GM21717 (cell line): ENCODE data around the gene TAF4.
"Not testable (repeated sequence)": the region's sequence is repeated elsewhere in the genome, so short reads cannot be mapped to it uniquely, and the experiment has no call there.

Experiments used
- ATAC-seq: cut with Tn5 transposase; IDR thresholded peaks from one replicate; pipeline ENCODE4 v1.9.1; 2021; ENCODE audit warnings: mild to moderate bottlenecking, moderate library complexity; ENCODE audit not compliant: unreplicated experiment

TAF4 gene

DNA sequence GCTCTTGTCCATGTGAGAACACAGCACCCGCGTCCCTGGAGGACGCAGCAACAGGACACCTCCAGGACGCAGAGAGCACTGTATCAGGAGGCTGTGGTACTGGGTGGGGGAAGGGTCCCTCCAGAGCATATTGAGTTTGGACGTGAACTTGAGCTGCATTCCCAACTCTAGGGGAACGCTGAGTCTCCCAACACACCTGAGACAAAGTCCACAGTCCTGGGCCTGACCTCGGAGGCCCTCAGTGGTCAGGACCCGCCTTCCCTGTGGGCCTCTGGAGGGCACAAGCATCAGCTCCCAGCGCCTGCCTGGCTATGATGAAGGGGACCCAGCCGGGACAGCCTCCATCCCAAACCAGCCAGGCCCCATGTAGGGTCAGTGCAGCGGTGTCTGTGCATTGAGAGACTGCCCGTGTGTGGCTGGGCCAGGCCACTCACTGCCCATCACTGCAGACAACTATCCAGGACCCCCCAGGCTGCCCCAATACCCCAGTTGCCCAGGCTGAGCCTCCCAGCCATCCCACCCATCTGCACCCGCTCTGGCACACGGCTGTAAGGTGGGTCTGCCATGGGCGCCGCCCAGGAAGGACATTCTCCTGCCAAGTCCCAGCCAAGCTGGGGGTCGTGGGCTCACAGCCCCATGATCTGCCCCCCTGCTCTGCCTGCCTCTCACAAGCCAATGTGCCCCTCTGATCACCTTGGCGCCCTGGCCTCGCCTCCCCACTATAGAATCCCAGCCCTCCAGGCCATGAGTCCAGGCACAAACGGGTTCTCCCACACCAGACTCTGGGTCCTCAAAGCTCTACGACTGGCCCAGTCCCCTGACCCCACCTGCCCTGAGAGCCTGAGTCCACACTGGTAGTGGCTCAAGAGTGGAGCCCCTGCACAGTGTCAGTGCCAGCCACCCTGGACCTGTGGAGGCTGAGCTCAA is 115.7 kb downstream of the TAF4 start:
- no peak for ATAC-seq

DNA sequence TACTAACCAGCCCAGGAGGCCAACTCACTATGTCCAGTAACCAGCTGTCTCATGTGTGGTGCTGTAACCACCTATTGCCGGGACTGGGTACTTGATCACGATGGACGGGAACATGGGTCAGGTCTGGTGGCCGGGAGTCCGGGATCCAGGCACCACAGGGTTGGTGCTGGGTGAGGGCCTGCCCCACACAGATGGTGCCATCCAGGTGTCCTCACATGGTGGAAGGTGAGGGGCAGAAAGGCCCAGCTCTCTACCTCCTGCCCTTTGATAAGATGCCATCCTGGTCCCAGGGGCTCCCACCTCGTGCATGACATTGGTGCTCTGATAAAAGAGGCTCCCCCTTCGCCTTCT is 116.3 kb downstream of the TAF4 start:
- no peak for ATAC-seq

DNA sequence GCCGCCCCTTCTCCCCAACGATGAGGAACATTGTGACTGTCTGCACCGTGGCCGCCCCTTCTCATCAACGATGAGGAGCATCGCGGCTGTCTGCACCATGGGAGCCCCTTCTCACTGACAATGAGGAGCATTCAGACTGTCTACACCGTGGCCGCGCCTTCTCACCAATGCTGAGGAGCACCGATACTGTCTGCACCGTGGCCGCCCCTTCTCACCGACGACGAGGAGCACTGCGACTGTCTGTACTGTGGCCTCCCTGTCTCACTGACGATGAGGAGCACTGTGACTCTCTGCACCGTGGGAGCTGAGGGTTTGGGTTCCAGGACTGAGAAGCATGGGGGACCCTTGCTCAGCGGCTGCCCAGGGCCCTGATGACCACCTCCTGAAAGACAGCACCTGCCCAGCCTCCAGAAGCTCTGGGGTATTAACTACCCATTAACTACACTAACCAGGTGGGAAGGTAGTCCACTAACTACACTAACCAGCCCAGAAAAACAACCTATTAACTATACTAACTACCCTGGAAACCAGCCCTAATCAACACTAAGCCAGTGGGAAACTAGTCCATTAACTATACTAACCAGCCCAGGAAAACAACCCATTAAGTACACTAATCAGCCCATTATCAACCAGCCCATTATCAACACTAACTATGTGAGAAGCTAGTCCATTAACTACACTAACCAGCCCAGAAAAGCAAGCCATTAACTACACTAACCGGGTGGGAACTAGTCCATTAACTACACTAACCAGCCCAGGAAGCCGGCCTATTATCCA is 116.9 kb downstream of the TAF4 start:
- no peak for ATAC-seq

DNA sequence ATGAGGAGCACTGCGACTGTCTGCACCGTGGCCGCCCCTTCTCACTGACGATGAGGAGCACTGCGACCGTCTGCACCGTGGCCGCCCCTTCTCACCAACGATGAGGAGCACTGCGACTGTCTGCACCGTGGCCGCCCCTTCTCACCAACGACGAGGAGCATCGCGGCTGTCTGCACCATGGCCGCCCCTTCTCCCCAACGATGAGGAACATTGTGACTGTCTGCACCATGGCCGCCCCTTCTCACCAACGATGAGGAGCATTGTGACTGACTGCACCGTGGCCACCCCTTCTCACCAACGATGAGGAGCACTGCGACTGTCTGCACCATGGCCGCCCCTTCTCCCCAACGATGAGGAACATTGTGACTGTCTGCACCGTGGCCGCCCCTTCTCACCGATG is 117.6 kb downstream of the TAF4 start:
- ATAC-seq: not testable (repeated sequence)

DNA sequence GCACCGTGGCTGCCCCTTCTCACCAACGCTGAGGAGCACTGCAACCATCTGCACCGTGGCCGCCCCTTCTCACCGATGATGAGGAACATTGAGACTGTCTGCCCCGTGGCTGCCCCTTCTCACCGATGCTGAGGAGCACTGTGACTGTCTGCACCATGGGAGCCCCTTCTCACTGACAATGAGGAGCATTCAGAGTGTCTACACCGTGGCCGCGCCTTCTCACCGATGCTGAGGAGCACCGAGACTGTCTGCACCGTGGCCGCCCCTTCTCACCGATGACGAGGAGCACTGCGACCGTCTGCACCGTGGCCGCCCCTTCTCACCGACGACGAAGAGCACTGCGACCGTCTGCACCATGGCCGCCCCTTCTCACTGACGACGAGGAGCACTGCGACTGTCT is 120.2 kb downstream of the TAF4 start:
- ATAC-seq: not testable (repeated sequence)

DNA sequence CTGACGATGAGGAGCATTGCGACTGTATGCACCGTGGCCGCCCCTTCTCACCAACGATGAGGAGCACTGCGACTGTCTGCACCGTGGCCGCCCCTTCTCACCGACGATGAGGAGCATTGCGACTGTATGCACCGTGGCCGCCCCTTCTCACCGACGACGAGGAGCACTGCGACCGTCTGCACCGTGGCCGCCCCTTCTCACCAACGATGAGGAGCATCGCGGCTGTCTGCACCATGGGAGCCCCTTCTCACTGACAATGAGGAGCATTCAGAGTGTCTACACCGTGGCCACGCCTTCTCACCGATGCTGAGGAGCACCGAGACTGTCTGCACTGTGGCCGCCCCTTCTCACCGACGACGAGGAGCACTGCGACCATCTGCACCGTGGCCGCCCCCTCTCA is 120.7 kb downstream of the TAF4 start:
- ATAC-seq: not testable (repeated sequence)

DNA sequence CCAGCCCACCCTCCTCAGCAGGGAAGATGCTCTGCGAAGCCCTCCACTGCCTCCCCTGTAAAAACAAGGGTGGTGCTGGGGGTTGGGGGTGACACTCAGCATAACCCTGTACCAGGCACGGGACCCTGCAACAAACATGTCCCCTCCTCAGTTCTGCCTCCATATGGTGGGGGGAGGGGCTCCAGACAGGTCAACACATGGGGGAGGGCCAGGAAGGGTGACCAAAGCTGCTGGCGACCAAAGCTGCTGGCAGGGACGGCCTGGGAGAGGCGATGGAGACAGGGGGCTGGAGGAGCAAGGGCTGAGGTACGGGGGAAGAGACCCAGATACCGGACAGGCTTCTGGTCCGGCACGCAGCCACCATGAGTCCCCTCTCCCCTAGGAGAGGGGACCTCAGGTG is 123.2 kb downstream of the TAF4 start:
- no peak for ATAC-seq

DNA sequence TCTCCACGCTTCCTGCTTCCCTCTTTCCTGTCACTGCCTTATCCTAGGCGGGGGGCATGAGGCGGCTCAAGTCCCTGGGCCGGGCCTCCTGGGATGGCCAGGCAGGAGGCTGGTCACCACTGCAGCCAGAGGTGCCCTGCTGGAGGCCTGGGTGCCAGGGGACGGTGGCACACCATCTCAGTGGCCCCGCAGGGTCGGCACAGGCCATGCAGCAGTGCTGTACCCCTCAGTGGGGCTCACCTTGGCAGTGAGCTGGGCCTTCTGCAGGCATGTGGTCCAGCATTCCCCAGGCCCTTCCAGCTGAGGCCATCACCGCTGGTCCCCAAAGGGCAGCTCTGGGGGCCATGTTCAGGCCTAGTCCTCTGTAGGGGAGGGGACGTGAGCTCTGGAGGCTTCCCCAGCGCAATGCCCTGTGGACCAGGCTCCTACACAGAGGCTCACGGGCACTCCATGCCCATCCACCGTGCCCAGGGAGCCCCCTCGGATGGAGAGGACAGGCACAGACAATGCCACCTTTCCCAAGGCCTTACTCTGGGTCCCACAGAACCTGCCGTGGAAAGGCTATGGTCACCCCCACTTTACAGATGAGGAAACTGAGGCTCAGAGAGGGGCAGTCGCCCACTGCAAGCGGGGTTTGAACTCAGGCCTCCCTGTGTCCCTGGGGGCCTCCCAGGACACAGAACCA is 123.8 kb downstream of the TAF4 start:
- no peak for ATAC-seq

DNA sequence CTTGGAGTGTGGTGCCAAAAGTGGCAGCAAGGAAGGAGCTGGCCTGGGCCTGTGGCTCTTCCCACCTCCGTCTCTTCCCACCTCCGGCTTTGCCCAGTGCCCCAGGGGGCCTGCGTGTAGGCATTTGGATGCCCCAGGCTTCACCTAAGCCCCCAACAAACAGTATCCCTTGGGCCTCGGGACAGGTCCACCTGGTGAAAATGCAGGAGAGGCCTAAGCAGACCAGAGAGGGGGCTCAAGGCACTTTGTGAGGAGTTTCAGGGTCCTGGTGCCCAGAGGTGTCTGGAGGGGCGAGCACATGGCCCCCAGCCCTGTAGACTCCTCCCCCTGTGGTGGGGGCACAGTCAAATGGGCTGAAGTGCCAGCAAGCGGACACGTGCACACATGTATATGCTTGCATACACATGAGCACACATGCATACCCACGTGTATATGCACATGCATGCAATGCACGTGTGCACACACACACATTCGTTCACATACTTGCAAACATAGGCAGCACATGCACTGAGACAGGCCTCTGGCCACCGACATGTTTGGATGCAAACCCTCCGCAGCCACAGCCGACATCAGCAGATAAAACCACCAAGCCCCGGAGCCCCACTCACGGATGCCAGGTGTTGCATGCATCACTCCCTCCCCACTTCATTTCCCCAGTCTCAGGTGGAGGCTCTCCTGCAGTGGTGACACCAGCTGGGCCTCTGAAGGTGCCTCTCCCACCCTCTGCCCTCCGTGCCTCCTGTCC is 124.5 kb downstream of the TAF4 start:
- no peak for ATAC-seq

DNA sequence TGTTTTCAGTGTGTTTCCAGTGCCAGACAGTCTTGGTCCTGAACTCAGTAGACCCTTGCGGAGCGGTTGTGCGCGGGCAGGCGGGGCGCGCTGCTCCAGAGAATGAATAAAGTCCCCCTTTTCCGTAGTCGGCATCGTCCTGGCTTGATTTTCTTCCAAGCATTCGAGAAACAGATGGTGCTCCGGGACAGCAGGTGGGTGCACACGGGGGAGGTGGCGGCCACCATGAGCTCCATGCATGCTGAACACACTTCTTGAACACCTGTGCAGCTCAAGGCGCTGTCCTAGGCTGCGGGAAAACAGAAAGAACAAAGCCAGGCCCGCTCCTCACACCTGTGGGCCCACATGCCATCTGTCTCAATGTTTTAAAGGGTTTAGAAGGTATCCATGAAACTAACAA is 125.2 kb downstream of the TAF4 start:
- ATAC-seq: no peak

DNA sequence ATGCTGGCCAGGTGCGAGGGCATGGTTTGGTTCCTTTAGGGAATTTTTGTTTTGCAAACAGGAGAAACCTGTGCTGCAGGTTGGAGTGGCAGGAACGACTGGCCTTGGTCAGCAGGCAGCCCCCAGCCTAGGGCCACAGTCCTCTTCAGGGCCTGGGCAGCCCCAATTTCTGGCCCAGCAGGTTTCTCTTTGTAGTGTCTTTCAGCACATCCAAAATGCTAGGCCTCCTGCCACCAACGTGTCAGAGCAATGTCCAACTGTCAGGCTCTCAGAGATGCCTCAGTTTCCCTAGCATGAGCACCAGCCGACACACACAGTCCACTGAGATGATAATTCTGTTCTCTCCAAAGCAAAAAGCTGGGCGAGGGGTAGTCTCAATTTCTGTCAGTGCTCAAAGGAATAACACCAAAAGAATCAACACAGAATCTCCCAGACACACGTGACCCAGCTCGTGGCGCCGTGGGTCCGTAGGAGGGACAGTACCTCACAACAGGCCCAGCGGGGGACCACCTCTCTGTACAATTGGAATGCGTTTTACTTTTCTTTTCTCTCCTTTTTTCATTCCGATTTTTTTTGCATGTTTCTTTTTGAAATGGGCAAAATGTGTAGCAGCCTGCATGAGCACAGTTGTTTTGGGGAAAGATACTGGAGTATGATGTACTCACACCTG is 125.9 kb downstream of the TAF4 start:
- no peak for ATAC-seq

DNA sequence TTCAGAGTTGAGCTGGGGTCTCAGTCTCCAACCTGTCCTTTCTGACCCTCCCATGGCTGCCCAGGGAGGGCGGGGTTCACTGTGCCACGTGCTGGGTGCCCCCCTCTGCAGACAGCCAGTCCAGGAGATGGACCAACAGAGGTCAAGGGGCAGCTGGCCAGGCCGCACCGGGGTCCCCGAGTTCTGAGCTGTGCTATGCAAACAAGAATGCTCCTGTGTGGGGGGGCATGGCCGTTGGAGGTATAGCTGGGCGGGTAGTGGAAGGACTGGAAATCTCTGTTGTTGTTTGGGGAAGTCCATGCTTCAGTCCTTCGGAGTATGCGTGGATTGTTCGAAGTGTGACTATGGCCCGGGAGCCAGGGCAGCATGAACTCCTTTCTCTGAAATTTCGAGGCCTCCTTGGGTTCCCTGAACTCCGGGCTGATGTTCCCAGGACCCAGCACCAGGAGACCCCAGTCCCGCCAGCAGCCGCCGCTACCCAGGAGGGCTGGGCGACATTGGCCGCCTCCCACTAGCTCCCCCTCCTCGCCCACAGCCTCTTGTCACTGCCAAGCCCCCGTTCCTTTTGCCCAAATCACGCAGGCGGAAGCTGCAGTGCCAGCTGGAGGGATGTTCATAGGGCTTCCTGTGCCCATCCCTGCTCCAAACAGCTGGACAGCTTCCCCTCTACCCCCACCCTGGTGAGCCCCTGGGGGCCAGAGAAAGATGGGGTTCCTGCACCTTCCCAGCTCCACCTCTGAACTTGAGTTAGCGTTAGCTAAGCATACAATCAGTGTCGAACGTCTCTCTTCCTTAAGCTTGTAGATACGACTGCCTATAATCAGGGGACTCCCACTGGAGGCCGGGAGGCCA is 126.6 kb downstream of the TAF4 start:
- no peak for ATAC-seq

DNA sequence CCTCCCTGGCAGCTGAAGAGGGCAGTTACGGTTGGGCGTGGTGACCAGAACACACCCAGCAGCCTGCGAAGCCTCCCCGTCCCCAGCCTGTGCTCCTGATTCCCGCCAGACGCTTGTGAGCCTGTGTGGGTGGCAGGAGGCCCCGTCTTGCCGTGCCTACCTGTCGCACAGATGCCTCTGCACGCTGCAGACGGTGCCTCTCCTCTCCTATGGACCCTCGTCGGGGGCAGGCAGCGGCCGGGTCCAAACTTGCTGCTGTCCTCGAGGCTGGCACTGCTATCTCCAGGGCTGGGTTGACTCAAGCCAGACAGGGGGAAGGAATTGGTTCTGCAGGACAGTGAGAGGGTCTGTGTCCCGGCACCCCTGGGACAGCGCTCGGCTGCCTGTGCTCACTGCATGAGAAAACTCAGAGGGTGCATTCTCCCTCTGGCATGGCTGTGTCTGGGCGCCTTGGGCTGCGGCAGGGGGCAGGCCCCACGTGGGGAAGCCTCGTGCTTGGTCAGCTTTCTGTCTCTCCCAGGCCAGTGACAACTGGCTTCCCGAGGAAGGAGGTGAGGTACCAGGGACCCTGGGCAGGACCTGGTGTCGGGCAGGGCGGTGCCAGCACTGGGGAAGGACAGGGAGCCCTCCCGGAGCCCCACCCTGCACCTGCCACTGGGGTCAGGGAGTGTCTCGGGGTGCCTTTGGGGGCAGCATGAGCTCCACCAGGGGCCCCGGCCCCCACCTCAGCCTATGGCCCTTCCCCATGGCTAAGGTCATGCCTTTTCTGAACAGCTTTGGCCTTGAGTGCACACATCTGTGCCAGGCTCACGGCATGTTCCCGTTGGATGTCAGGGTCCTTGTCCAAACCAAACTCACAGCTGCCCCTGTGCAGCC is 127.5 kb downstream of the TAF4 start:
- ATAC-seq: no peak

DNA sequence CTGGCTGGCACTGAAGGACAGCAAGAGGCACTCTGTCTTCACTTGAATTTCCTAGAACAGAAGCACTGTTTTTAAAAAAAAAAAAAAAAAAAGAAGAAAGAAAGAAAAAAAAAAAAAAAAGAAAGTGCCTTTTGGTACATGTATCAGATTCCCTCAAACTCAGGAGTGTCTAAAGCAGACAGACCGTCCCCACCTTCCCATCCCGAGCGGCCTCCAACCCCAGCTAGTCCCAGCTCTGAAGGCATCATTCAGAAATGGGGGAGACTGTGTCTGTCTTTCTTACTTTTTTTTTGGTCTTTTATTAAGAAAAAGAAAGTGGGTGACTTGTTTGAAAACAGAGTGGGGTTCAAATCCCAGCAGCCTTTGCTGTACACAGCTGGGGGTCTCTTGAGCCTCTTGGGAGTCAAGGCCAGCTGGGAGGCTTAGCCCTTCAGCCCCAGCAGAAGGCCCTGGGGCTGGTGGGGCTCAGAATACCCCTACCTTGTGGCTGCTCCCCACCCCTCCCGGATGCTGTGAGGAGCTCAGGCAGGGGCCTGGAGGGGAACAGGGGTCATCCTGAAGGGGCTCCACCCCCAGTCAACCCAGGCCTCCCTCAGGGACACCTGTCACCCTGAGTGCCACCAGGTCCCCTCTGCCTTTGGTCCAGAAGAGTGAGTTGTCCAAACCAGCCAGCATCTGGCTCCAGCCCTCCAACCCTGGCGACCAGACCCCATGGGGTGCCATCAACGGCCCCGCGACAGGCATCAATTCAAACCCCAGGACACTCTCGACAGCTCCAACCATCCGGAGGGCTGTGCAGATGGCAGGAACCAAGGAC is 128.3 kb downstream of the TAF4 start:
- ATAC-seq: no peak

DNA sequence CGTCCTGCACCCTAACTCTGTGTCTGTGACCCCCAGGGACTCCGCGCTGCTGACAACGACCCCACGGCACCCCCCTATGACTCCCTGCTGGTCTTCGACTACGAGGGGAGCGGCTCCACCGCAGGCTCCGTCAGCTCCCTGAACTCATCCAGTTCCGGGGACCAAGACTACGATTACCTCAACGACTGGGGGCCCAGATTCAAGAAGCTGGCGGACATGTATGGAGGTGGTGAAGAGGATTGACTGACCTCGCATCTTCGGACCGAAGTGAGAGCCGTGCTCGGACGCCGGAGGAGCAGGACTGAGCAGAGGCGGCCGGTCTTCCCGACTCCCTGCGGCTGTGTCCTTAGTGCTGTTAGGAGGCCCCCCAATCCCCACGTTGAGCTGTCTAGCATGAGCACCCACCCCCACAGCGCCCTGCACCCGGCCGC is 129.0 kb downstream of the TAF4 start:
- ATAC-seq: no peak

DNA sequence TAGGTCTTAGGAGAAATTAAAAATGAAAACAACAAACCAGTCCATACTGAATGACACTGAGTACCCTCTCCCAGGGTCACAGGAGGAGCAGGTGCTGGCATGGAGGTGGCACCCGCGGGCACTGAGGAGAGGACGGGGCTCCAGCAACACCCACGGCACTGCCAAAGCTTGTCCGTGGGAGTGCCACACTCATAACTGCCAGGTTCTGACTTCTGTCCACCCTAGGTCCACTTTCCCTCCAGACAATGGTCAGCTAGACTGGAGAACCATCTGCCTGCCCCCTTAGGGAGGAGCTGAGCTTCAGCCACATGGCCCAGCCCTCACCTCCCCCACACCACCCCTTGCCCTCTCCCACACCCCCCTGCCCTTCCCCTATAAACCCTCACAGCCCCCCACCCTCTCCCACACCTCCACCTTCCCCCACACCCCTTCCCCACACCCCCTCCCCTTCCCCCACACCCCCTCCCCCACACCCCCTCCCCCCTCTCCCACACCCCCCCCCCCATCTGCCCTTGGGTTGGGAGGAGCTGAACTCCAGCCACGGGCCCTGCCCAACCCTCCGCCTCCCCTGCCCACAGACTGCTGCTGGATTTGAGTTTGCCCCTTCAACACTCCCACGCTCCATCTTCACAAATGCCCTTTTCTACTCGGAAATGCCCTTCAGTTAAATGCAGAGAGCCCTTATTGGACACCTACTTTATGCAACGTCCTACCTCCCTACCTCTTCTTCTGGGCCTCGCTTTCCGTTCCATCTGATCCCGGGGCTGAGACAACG is 129.6 kb downstream of the TAF4 start:
- ATAC-seq: no peak
